ENCODE measurements around the gene TRPM2.
"Not testable (repeated sequence)": the region's sequence is repeated elsewhere in the genome, so short reads cannot be mapped to it uniquely, and the experiment has no call there.

The TRPM2 gene

DNA sequence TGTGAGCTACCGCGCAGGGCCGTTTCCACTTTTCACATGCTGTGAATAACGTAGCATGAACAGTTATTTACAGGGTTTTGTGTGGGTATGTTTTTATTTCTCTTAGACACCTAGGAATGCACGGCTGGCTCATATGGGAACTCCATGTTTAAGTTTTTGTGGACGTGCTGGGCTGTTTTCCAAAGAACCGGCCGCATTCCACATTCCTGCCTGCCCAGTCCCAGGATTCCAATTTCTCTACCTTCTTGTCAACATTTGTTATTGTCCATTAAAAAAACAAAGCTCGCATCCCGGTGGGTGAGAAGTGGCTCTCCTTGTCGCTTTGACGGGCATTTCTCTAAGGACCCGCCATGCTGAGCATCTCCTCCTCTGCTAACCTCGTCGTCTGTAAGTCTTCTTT, 54.8 kb downstream of the TRPM2 start:
- TF ChIP-seq CTCF (IDR thresholded peaks at IDR 0.05; ENCODE audit: low read depth, low read length) = no peak
- H3K4me3 ChIP-seq (replicated peaks in 1 of 2; ENCODE audit: low read depth in 2 of 2, low read length in 2 of 2) = no peak overlapping the region
- DNase-seq (ENCODE audit: low read depth in 2 of 2) = no peak

DNA sequence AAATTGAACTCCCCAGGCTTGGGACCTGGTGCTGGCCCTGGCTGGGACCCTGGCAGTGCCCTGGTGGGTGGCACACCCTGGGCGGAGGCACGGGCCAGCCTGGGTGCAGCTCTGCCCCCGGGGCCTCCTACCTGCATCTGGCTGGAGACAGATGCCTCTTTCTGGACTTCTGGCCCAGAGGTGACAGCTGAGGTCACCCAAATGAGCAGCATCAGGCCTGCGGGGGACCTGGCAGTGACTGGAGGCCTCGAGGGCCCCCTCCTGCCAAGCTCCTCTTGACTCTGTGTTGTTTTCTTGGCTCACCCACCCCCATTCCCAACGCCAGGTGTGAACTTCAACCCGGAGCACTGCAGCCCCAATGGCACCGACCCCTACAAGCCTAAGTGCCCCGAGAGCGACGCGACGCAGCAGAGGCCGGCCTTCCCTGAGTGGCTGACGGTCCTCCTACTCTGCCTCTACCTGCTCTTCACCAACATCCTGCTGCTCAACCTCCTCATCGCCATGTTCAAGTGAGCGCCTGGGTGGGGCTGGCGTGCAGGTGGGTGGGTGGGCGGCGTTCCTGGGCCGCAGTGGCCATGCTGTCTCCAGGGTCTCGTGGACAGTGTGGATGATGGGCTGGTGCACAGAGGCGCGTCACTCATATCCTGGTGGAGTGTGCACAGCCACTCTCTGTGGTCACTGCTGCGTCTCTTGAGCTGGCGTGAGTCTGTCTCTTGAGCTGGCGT, 60.3 kb downstream of the TRPM2 start:
- no peak overlapping the region for H3K4me3 ChIP-seq (replicated peaks in 1 of 2; ENCODE audit: low read depth in 2 of 2, low read length in 2 of 2)
- DNase-seq (ENCODE audit: low read depth in 2 of 2) = no peak
- no peak for TF ChIP-seq CTCF (IDR thresholded peaks at IDR 0.05; ENCODE audit: low read depth, low read length)

DNA sequence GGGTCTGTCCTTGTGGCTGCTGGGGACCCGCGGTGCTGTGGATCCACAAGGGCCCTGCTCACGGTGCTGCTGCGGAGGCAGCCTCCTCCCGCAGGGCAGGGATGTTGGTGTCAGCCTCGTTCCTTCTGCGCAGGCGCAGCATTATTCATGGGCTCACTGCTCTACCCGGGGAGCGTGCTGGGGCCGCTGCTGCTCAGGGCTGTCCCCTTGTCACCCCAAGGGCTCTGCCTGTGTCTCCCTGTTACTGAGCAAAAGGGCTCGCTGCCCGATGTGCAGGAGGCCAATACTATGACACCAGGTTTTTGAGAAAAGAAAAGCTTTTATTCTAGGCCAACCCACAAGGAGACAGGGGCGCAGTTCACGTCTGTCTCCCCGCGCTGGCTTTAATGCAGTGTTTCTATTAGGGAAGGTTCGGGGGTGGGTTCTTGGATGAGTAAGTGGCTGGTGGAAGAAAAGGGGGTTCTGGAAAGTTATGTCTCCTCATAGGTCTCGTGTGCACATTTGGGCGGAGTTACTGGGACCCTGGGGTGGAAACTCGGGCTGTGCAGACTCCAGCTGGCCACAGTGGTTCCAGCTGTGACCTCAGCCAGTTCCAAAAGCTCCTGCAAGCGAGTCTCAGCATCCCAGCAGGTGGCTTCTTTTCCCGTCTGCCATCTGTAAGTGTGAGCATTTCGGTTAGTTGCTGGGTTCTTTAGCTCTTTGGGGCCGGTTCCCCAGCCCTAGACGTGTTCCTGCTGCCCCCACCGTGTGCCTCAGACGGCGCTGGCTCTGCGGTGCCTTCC, 61.1 kb downstream of the TRPM2 start:
- TF ChIP-seq CTCF (IDR thresholded peaks at IDR 0.05; ENCODE audit: low read depth, low read length) = no peak
- H3K4me3 ChIP-seq (replicated peaks in 1 of 2; ENCODE audit: low read depth in 2 of 2, low read length in 2 of 2) = no peak overlapping the region
- DNase-seq (ENCODE audit: low read depth in 2 of 2) = no peak

- TF ChIP-seq CTCF (IDR thresholded peaks at IDR 0.05; ENCODE audit: low read depth, low read length) = no peak
- DNase-seq (ENCODE audit: low read depth in 2 of 2) = no peak
- no peak overlapping the region for H3K4me3 ChIP-seq (replicated peaks in 1 of 2; ENCODE audit: low read depth in 2 of 2, low read length in 2 of 2)
Observed at GRCh38 chr21:44415073-44416025, 61.9 kb downstream of the TRPM2 start.

GRCh38 chr21:44416193-44416592, 62.8 kb downstream of the TRPM2 start:
- no peak for TF ChIP-seq CTCF (IDR thresholded peaks at IDR 0.05; ENCODE audit: low read depth, low read length)
- no peak for DNase-seq (ENCODE audit: low read depth in 2 of 2)
- no peak overlapping the region for H3K4me3 ChIP-seq (replicated peaks in 1 of 2; ENCODE audit: low read depth in 2 of 2, low read length in 2 of 2)

DNA sequence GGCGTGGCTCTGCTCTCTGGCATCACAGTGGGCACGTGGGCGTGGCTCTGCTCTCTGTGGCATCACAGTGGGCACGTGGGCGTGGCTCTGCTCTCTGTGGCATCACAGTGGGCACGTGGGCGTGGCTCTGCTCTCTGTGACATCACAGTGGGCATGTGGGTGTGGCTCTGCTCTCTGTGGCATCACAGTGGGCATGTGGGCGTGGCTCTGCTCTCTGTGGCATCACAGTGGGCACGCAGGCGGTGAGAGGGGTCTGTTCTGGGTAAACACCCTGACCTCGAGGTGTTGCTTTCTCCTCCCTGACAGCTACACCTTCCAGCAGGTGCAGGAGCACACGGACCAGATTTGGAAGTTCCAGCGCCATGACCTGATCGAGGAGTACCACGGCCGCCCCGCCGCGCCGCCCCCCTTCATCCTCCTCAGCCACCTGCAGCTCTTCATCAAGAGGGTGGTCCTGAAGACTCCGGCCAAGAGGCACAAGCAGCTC, 64.2 kb downstream of the TRPM2 start:
- not testable (repeated sequence) for DNase-seq (ENCODE audit: low read depth in 2 of 2); H3K4me3 ChIP-seq (replicated peaks in 1 of 2; ENCODE audit: low read depth in 2 of 2, low read length in 2 of 2)
